ENCODE measurements around the gene GRIK4. TPM values are rescaled to one million over a fixed set of nuclear protein-coding genes. Genes with fewer than 3 reads are reported as not detected.

The GRIK4 gene
- total and polyA plus RNA-seq, 2 experiments from 2014 or later = 0.28 to 0.45 TPM

DNA sequence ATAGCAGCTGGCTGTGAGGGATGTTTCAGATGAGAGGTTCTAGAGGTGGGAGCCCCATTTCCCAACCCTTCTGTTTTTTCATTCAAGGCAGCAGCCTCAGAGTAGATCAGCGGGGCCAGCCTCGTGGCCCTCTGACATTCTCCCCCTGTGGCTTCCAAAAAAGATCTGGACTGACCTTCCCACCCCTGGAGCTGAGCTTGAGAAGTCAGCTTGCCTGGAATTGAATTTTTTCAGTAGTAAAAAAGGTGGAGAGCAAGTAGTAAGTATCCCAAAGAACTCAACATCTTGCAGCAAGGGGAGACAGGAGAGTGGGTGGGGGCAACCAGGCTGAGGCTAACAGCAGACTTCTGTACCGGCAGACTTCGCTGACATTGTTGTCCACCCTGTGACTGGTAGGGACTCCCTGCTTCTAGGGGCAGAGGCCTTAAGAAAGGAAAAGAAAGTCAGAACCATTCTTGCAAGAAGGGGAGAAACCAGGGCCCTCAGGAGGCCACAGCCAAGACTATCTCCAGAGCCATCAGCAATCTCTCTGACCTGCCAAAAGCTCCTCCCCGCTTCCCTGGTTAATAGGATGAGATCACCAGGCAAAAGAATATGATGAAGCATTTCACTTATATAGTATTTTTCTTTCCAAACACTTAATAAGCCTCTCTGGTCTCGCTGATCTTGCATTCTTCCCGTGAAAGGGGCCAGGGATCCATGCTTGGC lies 2.0 kb upstream of the GRIK4 start:
- TF ChIP-seq, protein P1, sequence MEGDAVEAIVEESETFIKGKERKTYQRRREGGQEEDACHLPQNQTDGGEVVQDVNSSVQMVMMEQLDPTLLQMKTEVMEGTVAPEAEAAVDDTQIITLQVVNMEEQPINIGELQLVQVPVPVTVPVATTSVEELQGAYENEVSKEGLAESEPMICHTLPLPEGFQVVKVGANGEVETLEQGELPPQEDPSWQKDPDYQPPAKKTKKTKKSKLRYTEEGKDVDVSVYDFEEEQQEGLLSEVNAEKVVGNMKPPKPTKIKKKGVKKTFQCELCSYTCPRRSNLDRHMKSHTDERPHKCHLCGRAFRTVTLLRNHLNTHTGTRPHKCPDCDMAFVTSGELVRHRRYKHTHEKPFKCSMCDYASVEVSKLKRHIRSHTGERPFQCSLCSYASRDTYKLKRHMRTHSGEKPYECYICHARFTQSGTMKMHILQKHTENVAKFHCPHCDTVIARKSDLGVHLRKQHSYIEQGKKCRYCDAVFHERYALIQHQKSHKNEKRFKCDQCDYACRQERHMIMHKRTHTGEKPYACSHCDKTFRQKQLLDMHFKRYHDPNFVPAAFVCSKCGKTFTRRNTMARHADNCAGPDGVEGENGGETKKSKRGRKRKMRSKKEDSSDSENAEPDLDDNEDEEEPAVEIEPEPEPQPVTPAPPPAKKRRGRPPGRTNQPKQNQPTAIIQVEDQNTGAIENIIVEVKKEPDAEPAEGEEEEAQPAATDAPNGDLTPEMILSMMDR (IDR thresholded peaks at IDR 0.05; ENCODE audit: low read depth, low read length) = no peak
- Histone ChIP-seq H3K27me3 (peaks cover 78% of the 10 kb centered on the region), H3K36me3 (no peaks in the 10 kb centered on the region), H3K4me3 (no peak overlapping the region), H3K27ac (no peak overlapping the region), H3K4me1 (ENCODE audit: low read depth) (no peaks in the 10 kb centered on the region), H3K9me3 (ENCODE audit: low read depth) (no peaks in the 10 kb centered on the region)
- no peak for DNase-seq (ENCODE audit: low read depth in 1 of 2, low spot score in 1 of 2)

DNA sequence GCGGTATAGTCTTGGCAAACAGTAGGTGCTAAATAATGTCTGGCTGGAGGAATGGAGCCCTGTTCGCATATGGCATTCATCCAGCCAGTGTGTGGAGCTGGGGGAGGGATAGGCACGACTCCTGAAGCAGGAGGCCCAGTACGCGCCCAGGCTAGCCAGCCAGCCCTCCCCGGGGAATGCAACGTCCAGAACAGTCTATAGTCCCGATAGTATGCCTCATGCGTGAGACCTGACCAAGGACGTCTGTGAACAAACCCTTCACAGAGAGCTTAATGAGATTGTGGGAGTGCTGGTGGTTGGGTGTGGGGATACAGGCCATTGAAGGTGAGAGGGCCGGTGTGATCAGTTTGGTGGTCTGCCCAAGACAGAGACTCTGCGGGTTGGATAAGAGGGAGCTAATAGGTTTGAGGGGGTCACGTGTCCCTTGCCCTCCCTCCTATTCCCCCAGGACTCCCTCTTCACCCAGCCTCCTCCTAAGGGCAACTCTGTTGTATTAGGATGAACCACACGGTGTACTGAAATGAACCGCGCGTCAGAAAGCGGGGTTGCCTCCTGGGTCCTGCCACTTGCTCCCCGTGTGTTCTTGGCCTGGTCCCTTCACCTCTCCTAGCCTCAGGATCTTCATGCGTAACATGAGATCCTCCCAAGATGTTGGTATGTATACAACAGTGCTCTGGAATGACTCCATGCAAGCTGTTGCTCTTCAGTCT lies 987 bp upstream of the GRIK4 start:
- DNase-seq (ENCODE audit: low read depth in 1 of 2, low spot score in 1 of 2) = no peak
- H3K4me1 ChIP-seq (ENCODE audit: low read depth) = no peaks in the 10 kb centered on the region
- H3K27me3 ChIP-seq = peaks cover 81% of the 10 kb centered on the region
- H3K27ac ChIP-seq = no peak overlapping the region
- no peak overlapping the region for H3K4me3 ChIP-seq
- H3K9me3 ChIP-seq (ENCODE audit: low read depth) = no peaks in the 10 kb centered on the region
- H3K36me3 ChIP-seq = no peaks in the 10 kb centered on the region
- TF ChIP-seq, protein P1 (IDR thresholded peaks at IDR 0.05; ENCODE audit: low read depth, low read length) = no peak

DNA sequence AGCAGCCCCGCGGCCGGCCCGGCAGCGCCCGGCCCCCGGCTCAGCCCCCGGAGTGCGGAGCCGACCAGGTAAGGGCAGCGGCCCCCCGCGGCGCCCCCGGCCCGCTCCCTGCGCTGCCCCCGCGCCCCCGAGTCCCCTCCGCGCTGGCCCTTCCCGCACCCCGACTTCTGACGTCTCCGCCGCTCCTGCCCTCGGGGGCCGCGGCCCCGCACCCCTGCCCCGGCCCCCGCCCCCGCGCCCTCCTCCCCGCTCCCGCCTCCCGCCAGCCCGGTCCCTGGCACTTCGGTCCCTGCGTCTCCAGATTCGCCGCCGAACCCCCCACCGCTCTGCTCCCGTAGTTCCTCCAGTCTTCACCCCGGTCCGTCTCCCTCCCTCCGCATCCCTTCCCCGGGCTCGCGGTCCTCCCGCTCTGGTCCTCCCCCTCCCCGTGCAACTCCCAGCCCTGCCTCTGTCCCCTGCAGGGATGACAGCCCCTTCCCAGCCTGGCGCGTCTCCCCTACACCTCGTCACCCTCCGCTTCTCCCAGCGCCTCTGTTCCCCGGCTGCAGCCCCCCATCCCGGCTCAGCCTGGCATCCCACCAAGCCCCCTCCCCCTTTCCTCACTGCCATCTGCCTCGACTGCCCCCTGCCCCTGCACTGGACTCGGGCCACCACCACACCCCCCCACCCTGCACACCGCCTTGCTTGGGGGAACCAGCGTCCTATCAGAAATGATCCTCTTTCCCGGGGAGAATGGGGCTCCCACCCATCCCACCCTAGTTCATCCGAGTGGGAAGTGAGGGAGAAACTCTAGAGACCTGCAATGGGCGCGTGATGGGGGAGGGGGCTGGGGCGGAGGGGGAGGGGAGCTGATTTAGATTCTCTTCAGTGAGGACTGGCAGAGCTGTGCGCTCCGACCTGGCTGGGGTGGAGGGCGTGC lies 531 bp downstream of the GRIK4 start:
- Histone ChIP-seq H3K4me3 (peak overlapping the region; percentile 34), H3K27me3 (peaks cover 73% of the 10 kb centered on the region), H3K9me3 (ENCODE audit: low read depth) (no peaks in the 10 kb centered on the region), H3K27ac (no peak overlapping the region), H3K36me3 (no peaks in the 10 kb centered on the region), H3K4me1 (ENCODE audit: low read depth) (peaks cover 11% of the 10 kb centered on the region)
- TF ChIP-seq, protein P1 (IDR thresholded peaks at IDR 0.05; ENCODE audit: low read depth, low read length) = no peak
- no peak for DNase-seq (ENCODE audit: low read depth in 1 of 2, low spot score in 1 of 2)

DNA sequence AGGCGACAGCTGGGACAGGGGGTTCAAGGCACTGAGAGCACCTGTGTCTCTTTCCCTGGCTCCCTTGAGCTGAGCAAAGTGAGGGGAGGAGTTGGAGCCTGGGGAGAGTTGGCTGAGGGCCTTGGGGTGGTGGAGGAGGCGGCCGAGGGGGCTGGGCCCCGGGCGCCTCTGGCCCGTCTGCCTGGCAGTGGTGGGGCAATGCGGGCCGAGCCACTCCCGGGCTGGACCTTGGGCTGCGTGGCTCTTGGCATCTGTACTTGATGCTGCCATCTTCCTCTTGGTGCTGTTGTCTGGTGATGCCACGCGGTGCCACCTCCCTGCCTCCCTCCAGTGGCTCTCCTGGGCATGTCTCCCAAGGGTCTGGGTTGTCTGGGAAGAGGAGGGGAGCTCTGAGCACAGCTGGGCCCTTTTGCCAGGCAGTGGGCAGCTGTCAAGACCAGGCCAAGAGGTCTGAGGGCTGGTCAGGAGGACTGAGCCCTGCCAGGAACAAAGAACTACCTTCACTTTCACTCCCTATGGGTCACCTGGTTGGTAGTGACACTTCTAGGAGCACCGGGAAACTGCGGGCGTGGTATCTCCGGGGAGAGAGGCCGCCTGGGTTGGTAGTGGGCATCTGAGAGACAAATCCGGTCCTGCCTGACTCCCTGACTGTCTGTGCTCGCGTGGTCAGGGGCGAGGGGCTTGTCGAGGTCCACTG lies 1.3 kb downstream of the GRIK4 start:
- peaks cover 69% of the 10 kb centered on the region for H3K27me3 ChIP-seq
- TF ChIP-seq, protein P1 (IDR thresholded peaks at IDR 0.05; ENCODE audit: low read depth, low read length) = peak; percentile 6

More for the DNA sequence above, 1.3 kb downstream of the GRIK4 start:
- Histone ChIP-seq H3K4me1 (ENCODE audit: low read depth) (peaks cover 17% of the 10 kb centered on the region), H3K27ac (no peak overlapping the region), H3K4me3 (no peak overlapping the region), H3K36me3 (no peaks in the 10 kb centered on the region), H3K9me3 (ENCODE audit: low read depth) (no peaks in the 10 kb centered on the region)
- no peak for DNase-seq (ENCODE audit: low read depth in 1 of 2, low spot score in 1 of 2)
